Fibroblast of skin of right quadriceps (primary cell): ENCODE measurements around the gene TIGD6.
"Not testable (repeated sequence)": the region's sequence is repeated elsewhere in the genome, so short reads cannot be mapped to it uniquely, and the experiment has no call there.

Experiments used
- DNase-seq: peaks from one replicate; pipeline ENCODE4 v3.0.0-alpha.2; 2013

The TIGD6 gene

GRCh38 chr5:150000256-150000989, at the start of gene TIGD6, which contains the start of gene HMGXB3:
TIGD6 (minus strand) TSS chr5:150000654; CDS start chr5:149996348, 4,306 bp downstream.
HMGXB3 (plus strand) TSS chr5:150000739; CDS start chr5:150004853, 4,114 bp downstream.
- peak; percentile 93 for DNase-seq

- no peak for DNase-seq
These were observed 45.6 kb upstream of the TIGD6 start for GRCh38 chr5:150046031-150046430.

- no peak for DNase-seq
These were observed 45.1 kb upstream of the TIGD6 start for GRCh38 chr5:150045549-150045948.

GRCh38 chr5:150044712-150045111, 44.3 kb upstream of the TIGD6 start:
- no peak for DNase-seq

GRCh38 chr5:150044329-150044681, 43.9 kb upstream of the TIGD6 start:
- peak; percentile 88 for DNase-seq

GRCh38 chr5:150043657-150044328, 43.3 kb upstream of the TIGD6 start:
- DNase-seq, result peak; percentile 76

GRCh38 chr5:150042459-150042858, 42.0 kb upstream of the TIGD6 start:
- DNase-seq, result no peak

GRCh38 chr5:150038547-150038946, 38.1 kb upstream of the TIGD6 start:
- peak; percentile 48 for DNase-seq

GRCh38 chr5:150036513-150036912, 36.1 kb upstream of the TIGD6 start:
- peak; percentile 97 for DNase-seq

GRCh38 chr5:150035139-150035895, 34.9 kb upstream of the TIGD6 start:
- no peak for DNase-seq

- peak; percentile 88 for DNase-seq
These were observed 34.2 kb upstream of the TIGD6 start for GRCh38 chr5:150034662-150035061.

GRCh38 chr5:150033334-150033733, 32.9 kb upstream of the TIGD6 start:
- DNase-seq, result no peak

GRCh38 chr5:150028047-150028446, 27.6 kb upstream of the TIGD6 start:
- DNase-seq, result not testable (repeated sequence)

- no peak for DNase-seq
These were observed 26.3 kb upstream of the TIGD6 start for GRCh38 chr5:150026682-150027172.

GRCh38 chr5:150024346-150024984, 24.0 kb upstream of the TIGD6 start:
- no peak for DNase-seq

- DNase-seq, result no peak
These were observed 22.7 kb upstream of the TIGD6 start for GRCh38 chr5:150023136-150023535.

- DNase-seq, result no peak
These were observed 22.2 kb upstream of the TIGD6 start for GRCh38 chr5:150022681-150023080.

GRCh38 chr5:150022158-150022531, 21.7 kb upstream of the TIGD6 start:
- peak; percentile 85 for DNase-seq

GRCh38 chr5:150021491-150022157, 21.2 kb upstream of the TIGD6 start:
- peak; percentile 26 for DNase-seq

- DNase-seq, result no peak
These were observed 19.8 kb upstream of the TIGD6 start for GRCh38 chr5:150020249-150020648.

GRCh38 chr5:150017226-150018005, 17.0 kb upstream of the TIGD6 start:
- DNase-seq, result peak; percentile 47

GRCh38 chr5:150016537-150016936, 16.1 kb upstream of the TIGD6 start:
- DNase-seq, result no peak
